GM20431 (cell line): Measurements from ENCODE around the gene PCDHGC3.

Experiments
- in situ Hi-C: fragments of 300-500 bp; cut with MseI, MboI; formaldehyde crosslinking; loops from one replicate; pipeline ENCODE4 v1.15.0; 2020; ENCODE audit warnings: low sequenced_read_pairs; ENCODE audit not compliant: unreplicated experiment

PCDHGC3 gene

DNA sequence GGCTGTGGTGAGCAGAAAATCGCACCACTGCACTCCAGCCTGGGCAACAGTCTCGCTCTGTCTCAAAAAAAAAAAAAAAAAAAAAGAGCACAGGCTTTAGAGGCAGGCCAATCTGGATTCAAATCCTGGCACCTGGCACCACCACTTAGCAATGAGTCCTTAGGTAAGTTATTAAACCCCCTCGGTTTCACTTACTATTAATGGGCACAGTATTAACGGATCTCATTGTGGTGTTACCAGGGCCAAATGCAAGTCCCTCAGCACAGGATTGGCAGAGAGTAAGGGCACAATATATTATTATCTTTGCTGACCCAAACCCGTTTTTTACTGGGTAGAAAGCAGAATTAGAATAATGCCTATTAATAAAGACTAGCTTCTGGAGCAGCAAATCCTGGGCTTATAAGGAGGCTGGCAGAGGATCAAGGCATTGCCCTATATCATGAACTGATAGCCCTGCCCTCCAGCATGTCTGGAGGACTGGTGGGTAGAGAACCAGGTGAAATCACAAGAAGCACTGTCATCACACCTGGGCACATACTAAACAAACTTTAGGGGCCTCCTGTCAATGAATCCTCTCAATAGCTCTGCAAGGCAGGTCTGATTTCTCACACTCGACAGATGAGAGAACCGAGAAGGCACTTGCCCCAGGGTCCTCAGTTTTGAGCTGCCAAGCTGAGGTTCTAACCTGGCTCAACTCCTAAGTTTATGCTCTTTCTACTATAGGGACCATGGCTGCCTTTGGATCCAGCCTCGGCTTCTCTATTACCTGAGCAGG, 30.8 kb downstream of the PCDHGC3 start:
- in situ Hi-C loops = no loop called here

- in situ Hi-C loops = no loop called here
These were observed 31.8 kb downstream of the PCDHGC3 start for GRCh38 chr5:141507387-141508091.

- in situ Hi-C loops = no loop called here
These were observed 32.7 kb downstream of the PCDHGC3 start for GRCh38 chr5:141508440-141508797.

DNA sequence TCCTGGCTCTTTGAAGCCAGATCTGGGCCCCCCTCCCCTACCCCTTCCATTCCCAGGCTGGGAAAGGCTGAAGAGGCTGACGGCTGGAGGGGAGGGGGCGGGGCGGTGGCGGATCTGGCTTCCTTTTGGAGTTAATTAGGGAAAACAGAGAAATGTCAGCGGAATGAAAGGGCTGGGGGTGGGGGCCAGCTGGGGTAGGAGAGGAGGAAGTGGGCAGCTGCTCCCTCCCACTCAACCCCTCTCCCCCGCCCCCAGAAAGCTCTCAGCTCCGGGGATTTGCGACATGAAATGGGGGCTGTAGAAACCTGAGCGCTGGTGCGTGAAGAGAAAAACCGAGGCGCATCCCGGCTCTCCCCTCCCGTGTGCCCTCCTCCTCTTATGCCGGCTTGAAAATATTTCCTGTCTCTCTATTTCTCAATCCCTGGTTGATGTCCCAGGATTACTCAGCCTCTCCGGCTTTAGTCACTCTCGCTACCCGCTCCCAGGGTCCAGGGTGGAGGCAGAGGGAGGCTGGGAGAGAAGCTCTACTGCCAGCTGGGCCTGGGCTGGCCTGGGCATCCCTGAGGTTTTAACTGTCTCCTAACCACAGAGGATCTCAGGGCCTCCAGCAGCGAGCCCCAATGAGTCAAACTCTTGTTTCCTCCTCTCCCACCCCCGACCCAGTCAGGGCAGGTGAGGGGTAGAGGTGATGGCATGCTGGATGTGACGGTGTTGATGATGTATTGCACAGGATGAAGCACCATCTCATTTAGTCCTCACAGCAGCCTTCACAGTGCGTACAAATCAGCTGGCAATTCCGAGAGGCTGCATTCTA, 33.2 kb downstream of the PCDHGC3 start:
- in situ Hi-C loops = no loop called here

DNA sequence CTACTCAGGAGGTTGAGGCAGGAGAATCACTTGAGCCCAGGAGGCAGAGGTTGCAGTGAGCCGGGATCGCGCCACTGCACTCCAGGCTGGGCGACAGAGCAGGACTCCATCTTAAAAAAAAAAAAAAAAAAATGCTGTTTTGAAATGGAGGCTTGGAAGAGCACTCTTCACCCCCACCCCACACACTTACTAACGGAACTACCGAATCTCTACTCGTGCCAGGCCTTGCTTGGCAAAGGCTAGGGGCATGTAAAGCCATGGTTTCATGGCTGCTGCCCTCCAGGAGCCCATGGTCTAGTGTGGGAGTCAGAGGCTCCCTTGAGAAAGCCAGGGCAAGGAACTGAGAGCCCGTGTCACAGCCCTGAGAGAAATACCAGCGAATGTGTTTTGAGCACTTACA, 34.4 kb downstream of the PCDHGC3 start:
- in situ Hi-C loops = no loop called here

- in situ Hi-C loops = no loop called here
These were observed 35.3 kb downstream of the PCDHGC3 start for GRCh38 chr5:141510850-141511601.

DNA sequence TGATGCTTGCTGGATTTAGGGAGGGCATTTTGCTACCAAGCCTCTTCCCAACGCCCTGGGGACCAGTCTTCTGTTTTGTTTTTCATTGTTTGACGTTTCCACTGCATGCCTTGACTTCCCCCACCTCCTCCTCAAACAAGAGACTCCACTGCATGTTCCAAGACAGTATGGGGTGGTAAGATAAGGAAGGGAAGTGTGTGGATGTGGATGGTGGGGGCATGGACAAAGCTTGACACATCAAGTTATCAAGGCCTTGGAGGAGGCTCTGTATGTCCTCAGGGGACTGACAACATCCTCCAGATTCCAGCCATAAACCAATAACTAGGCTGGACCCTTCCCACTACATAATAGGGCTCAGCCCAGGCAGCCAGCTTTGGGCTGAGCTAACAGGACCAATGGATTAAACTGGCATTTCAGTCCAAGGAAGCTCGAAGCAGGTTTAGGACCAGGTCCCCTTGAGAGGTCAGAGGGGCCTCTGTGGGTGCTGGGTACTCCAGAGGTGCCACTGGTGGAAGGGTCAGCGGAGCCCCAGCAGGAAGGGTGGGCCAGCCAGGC, 36.1 kb downstream of the PCDHGC3 start:
- in situ Hi-C loops = no loop called here

DNA sequence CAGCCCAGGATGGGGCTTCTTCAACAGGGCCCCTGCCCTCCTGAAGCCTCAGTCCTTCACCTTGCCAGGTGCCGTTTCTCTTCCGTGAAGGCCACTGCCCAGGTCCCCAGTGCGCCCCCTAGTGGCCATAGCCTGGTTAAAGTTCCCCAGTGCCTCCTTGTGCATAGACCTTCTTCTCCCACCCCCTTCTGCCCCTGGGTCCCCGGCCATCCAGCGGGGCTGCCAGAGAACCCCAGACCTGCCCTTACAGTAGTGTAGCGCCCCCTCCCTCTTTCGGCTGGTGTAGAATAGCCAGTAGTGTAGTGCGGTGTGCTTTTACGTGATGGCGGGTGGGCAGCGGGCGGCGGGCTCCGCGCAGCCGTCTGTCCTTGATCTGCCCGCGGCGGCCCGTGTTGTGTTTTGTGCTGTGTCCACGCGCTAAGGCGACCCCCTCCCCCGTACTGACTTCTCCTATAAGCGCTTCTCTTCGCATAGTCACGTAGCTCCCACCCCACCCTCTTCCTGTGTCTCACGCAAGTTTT, 36.7 kb downstream of the PCDHGC3 start:
- in situ Hi-C loops = no loop called here

- in situ Hi-C loops = no loop called here
These were observed 37.3 kb downstream of the PCDHGC3 start for GRCh38 chr5:141512911-141513626.

DNA sequence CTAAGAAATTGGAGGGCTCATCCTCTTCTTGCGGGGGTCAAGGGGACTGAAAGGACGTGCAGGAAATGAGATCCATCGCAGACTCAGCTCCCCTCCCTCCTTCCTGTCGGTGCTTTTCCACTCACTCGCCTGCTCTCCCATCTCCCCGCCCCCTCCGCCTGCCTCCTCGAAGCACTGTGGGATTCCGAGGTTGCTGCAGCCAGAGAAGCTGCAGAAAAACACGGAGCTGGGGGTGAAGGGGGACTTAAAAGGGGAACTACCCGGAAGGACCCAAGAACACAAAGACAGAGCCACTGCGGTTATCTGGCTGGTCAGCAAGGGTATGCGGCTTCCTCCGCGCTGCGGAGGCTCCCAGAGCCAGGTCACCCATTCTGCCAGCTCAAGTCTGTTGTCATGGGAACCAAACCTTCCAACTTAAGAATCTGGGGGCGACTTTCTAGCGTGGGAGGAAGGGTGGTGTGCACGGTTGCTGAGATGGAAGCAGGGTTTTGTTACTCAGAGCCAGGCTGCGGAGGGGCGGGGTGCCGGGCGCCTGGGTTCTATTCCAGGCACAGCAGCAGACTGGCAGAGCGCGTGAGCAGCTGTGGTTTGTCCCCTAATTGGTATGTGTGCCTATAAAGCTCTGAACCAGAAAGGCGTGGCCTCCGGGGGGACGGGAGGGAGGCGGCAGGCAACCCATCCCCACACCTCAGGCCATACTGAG, 38.0 kb downstream of the PCDHGC3 start:
- in situ Hi-C loops = no loop called here

DNA sequence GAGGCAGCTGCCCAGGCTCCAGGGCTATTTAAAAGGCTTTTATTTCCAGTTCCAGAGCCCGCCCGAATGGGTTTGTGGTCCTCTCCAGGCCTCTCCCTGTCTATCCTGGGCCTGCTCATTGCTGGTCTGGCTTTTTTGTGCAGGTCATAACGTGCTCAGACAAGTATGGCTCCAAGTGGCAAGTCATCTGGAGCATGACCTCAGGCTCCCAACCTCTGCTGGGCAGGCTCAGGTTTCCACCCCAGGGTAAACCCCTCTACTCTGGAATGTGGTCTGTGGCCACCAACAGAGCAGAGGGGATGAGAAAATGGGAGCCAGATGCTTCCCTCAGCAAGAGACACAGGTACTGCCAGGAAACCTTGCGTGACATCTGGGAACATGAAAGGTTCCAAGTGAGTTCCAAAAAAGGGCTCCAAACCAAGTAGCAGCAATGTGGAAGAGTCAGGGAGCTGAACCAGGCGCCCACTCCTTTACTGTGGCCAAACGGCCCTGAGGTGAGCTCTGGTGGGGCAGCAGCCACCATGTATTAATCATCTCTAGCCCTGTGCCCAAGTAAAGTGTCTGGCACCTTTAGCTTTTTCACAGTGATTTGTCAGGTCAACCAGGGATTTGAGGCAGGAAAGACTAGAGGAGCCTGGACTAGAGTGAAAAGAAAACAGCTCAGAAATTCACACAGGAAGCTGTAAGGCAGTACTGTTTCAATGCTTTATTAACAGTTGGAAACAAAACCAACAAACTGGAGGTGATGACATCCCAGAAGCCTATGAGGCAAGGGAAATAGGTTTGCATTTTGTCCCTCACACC, 38.8 kb downstream of the PCDHGC3 start:
- in situ Hi-C loops = no loop called here

- in situ Hi-C loops = no loop called here
These were observed 39.4 kb downstream of the PCDHGC3 start for GRCh38 chr5:141515141-141515540.

- in situ Hi-C loops = no loop called here
These were observed 40.3 kb downstream of the PCDHGC3 start for GRCh38 chr5:141515946-141516671.

DNA sequence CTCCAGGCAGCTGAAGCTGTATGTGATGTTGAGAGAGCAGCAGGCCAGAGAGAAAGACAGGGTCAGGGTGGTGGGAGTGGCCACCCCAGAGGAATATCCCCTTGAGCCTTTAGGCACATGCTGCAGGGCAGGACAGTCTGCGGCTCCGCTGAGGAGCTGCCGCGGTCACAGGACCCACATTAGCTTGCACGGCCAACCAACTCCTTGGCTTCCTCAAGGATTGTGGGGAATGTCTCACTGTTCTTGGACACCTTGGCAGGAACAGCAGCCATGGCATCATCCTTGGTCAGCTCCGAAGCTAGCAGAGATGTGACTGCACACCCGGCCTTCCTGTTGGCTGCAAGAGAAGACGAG, 40.9 kb downstream of the PCDHGC3 start:
- in situ Hi-C loops = no loop called here

DNA sequence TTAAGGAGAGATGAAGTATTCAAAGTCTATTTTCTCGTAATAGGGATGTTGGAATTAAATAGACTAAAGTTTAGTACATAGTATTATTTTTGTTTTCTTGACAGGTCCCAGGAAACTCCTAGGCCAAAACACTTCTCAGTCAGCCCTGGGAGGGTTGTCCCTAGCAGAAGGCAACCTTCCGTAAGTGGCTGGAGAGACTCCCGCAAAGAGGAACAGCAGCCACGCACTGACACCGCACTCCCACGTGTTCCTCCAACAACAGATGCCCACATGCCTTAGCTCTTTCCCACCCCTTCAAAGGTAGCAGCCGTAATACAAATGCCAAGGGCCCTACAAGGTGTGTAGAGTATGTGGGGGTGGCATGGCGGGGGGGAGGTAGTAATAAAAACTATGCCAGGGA, 41.5 kb downstream of the PCDHGC3 start:
- in situ Hi-C loops = no loop called here

- in situ Hi-C loops = no loop called here
These were observed 42.3 kb downstream of the PCDHGC3 start for GRCh38 chr5:141517880-141518617.

GRCh38 chr5:141518618-141519015, 42.9 kb downstream of the PCDHGC3 start:
- in situ Hi-C loops = no loop called here
